Heart right ventricle (tissue), 16 donors: ENCODE results near the gene TEX22. TPM values are rescaled to one million over a fixed set of nuclear protein-coding genes. Genes with fewer than 3 reads are reported as not detected.

Experiments
- ATAC-seq, 8 donors: fragments of 200-7000 bp; cut with Tn5 transposase; one replicate each; pipeline ENCODE4 v1.9.1; 2020; ENCODE audit warnings: mild to moderate bottlenecking in 8 of 8, moderate library complexity in 8 of 8, moderate number of reproducible peaks in 1 of 8
- DNase-seq, 2 donors: peaks; one replicate each; pipeline ENCODE4 v3.0.0-alpha.2; 2020
- H3K27ac ChIP-seq, 10 donors: fragments of 200-600 bp; sonication (generic) in 2 of 10; one replicate each; pipeline versions ENCODE4 v1.5.0 to v1.8.0; 2020 to 2022; ENCODE audit warnings: mild to moderate bottlenecking in 3 of 10
- H3K27me3 ChIP-seq, 7 donors: fragments of 200-600 bp; one replicate each; pipeline ENCODE4 v1.8.0; 2021 to 2022; ENCODE audit warnings: mild to moderate bottlenecking in 2 of 7
- H3K36me3 ChIP-seq, 9 donors: fragments of 200-600 bp; sonication (generic) in 1 of 9; one replicate each; pipeline versions ENCODE4 v1.5.0 to v1.8.0; 2020 to 2022; ENCODE audit warnings: mild to moderate bottlenecking in 2 of 9
- H3K4me1 ChIP-seq, 9 donors: fragments of 200-600 bp; sonication (generic) in 1 of 9; one replicate each; pipeline versions ENCODE4 v1.5.0 to v1.8.0; 2020 to 2022; ENCODE audit warnings: mild to moderate bottlenecking in 4 of 9
- H3K4me3 ChIP-seq, 10 donors: fragments of 200-600 bp; sonication (generic) in 2 of 10; one replicate each; pipeline versions ENCODE4 v1.5.0 to v1.8.0; 2020 to 2022; ENCODE audit warnings: mild to moderate bottlenecking in 7 of 10, moderate library complexity in 2 of 10
- H3K9me3 ChIP-seq, 11 donors: fragments of 200-600 bp in 10 of 11; sonication (generic) in 2 of 11; one replicate each; pipeline versions ENCODE4 v1.5.0 to v1.8.0; 2013 to 2022; ENCODE audit warnings: mild to moderate bottlenecking in 2 of 11, control low read depth in 1 of 11, moderate library complexity in 1 of 11
- CTCF ChIP-seq, 9 donors: fragments of 200-600 bp; sonication (generic) in 2 of 9; IDR thresholded peaks; one replicate each; pipeline versions ENCODE4 v1.5.0 to v1.8.0; 2021 to 2022; ENCODE audit warnings: antibody characterized with exemption in 9 of 9, mild to moderate bottlenecking in 5 of 9, moderate library complexity in 1 of 9
- WGBS, 2 donors: extraction: QIAGEN DNeasy Blood & Tissue Kit; methylation state at CpG; one replicate each; pipeline ENCODE4 v1.1.7; 2013; ENCODE audit warnings: inconsistent platforms in 1 of 2; 5-methylcytosine and 5-hydroxymethylcytosine counted together
- intact Hi-C, 10 donors: fragments of 100-400 bp; cut with DNase I; formaldehyde crosslinking; loops; one replicate each; pipeline versions ENCODE4 v1.11.1 to v1.14.2; 2022
- polyA plus RNA-seq, 2 donors: library from polyadenylated mRNA; stranded (reverse); fragments of 200-250 nt; gene quantifications; one replicate each; pipeline ENCODE4 v1.2.3, GENCODE V29; 2013
- total RNA-seq, 10 donors: library from RNA; stranded (reverse); fragmentation: NEBNext Ultra II Directional in 3 of 10; extraction: Animal tissue kit (Norgen Biotek cat#: 25700) in 3 of 10; gene quantifications; one replicate each; pipeline versions ENCODE4 v1.2.1 to v1.2.4, GENCODE V29; 2021 to 2023
- donor health status: Arrhythmogenic right ventricular cardiomyopathy.
- donor health status: ischemic (EF 13 %, LVEDD 7.1; RV severe dilation, severe dysfunction).
- donor health status: healthy with polysubstance abuse.
- donor health status: DM: no; HTN: yes; CAD: no.
- donor health status: DM: no; HTN: no; CAD: no.
- donor health status: ischemic (EF 25% LVEDD 6.9; RV normal size, moderate dysfunction).
- donor health status: ischemic (EF 25% LVEDD 5.7; RV mildly dilated, moderate dysfunction).
- donor health status: healthy.
- donor health status: DM: yes; HTN: yes; CAD: no.
- donor health status: Ischemic cardiomyopathy.
- donor health status: ischemic (EF 35%, LVEDD 5.7; RV mildly dilated, moderate dysfunction).
- donor health status: nonischemic (EF 11% LVEDD 7.7; RV severe dilation, severe dysfunction).
- donor health status: DM: yes; HTN: yes; CAD: no.
- donor health status: PGD.
- donor health status: ischemic (EF 29% LVEDD 5.4; RV normal size, mild dysfunction).
- donor health status: nonischemic (EF 23%, LVEDD 6.1; RV moderate dilation, normal function).

TEX22 gene
- total and polyA plus RNA-seq, 12 donors = 0.07 to 2.0 (median 0.66) TPM; not detected in 2

DNA sequence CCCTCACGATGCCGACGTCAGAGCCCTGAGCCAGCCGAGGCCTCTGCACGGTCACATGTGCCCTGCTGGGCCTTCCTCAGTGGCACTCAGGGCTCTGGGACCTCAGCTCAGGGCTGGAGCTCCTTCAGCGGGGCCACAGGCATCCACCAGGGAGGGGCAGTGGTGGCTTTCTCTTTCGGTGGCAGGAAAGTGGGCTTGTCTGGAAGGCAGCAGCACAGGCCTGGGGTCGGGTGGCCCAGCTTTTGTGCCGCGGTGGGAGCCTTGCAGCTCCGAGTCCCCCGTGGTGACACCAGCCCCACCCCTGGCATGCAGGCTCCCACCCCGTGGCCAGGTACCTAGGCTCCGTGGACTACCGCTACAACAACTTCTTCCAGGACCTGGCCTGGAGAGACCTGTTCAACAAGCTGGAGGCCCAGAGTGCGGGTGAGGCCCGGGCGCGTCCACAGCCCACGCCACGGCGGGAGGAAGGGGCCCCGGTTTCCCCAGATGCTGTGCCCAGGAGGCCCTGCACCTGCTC is 14.2 kb upstream of the TEX22 start:
- intact Hi-C loops = loop anchor here in 1 of 10 donors (5.0 kb wide), 1 partner anchor 58 kb away; no protein-coding TSS in a partner anchor
- H3K27ac ChIP-seq = no peak overlapping the region
- TF ChIP-seq CTCF (IDR thresholded peaks at IDR 0.05) = no peak
- no peak for DNase-seq
- H3K36me3 ChIP-seq = peaks cover 0 to 95% (median 14%) of the 10 kb centered on the region in 9 donors
- no peaks in the 10 kb centered on the region for H3K27me3 ChIP-seq
- H3K4me3 ChIP-seq = no peak overlapping the region
- H3K9me3 ChIP-seq = no peaks in the 10 kb centered on the region
- ATAC-seq = no peak
- H3K4me1 ChIP-seq = peaks cover 0 to 20% (median 0%) of the 10 kb centered on the region in 9 donors
- 95 to 97% methylated on average over 23 of the region's 23 CpGs for WGBS, 2 donors

DNA sequence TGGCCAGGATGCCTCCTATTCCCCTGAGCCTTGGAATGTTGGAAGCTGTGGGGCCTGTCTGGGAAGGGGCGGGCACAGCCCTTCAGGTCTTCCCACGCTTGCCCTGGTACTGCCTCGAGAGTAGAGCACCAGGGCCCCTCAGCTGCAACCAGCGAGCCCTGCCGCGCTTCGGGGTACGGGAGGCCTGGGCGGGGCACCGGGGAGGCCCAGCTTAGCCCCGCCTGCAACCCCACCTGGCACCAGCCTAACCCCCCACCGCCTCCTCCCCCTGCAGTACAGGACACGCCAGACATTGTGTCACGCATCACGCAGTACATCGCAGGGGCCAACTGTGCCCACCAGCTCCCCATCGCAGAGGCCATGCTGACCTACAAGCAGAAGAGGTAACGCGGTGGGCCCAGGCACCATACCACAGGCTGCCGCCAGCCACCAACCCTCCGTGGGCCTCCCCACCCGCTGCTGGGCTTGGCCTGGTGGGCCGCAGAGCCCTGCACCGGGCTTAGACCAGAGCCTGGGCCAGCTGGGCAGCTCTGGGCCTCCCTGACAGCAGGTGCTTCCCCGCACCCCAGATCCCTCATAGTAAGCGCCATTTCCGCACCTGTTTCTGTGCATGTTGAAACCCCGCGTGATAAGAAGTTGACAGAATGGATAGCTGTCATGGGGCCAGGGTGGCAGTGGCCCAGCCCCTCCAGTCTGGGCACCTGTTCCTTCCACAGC is 13.6 kb upstream of the TEX22 start:
- no peaks in the 10 kb centered on the region for H3K27me3 ChIP-seq
- H3K4me1 ChIP-seq = peaks cover 0 to 27% (median 0%) of the 10 kb centered on the region in 9 donors
- TF ChIP-seq CTCF (IDR thresholded peaks at IDR 0.05) = no peak
- H3K4me3 ChIP-seq = no peak overlapping the region
- intact Hi-C loops = loop anchor here in 1 of 10 donors (5.0 kb wide), 1 partner anchor 58 kb away; no protein-coding TSS in a partner anchor
- 95 to 96% methylated on average over 29 of the region's 29 CpGs for WGBS, 2 donors
- DNase-seq = no peak
- H3K9me3 ChIP-seq = no peaks in the 10 kb centered on the region
- H3K27ac ChIP-seq = no peak overlapping the region
- H3K36me3 ChIP-seq = peaks cover 0 to 94% (median 11%) of the 10 kb centered on the region in 9 donors
- no peak for ATAC-seq

GRCh38 chr14:105385322-105385637 is 13.1 kb upstream of the TEX22 start:
- intact Hi-C loops = no loop called here

More at GRCh38 chr14:105385322-105385637, 13.1 kb upstream of the TEX22 start:
- TF ChIP-seq CTCF (IDR thresholded peaks at IDR 0.05) = no peak
- DNase-seq (no peak), ATAC-seq (no peak)
- WGBS, 2 donors = 95 to 96% methylated on average over 19 of the region's 19 CpGs
- Histone ChIP-seq H3K9me3 (no peaks in the 10 kb centered on the region), H3K36me3 (peaks cover 0 to 89% (median 10%) of the 10 kb centered on the region in 9 donors), H3K4me1 (peaks cover 0 to 32% (median 0%) of the 10 kb centered on the region in 9 donors), H3K4me3 (no peak overlapping the region), H3K27me3 (no peaks in the 10 kb centered on the region), H3K27ac (peak overlapping the region in 1 of 10 donors; percentile 56)
